ENCODE results near the gene DYNLT4. TPM values are rescaled to one million over a fixed set of nuclear protein-coding genes. Genes with fewer than 3 reads are reported as not detected.
"Not testable (repeated sequence)": the region's sequence is repeated elsewhere in the genome, so short reads cannot be mapped to it uniquely, and the experiment has no call there.

DYNLT4 gene
- total RNA-seq, 1 donor from 2014 or later, result 0.73 TPM

DNA sequence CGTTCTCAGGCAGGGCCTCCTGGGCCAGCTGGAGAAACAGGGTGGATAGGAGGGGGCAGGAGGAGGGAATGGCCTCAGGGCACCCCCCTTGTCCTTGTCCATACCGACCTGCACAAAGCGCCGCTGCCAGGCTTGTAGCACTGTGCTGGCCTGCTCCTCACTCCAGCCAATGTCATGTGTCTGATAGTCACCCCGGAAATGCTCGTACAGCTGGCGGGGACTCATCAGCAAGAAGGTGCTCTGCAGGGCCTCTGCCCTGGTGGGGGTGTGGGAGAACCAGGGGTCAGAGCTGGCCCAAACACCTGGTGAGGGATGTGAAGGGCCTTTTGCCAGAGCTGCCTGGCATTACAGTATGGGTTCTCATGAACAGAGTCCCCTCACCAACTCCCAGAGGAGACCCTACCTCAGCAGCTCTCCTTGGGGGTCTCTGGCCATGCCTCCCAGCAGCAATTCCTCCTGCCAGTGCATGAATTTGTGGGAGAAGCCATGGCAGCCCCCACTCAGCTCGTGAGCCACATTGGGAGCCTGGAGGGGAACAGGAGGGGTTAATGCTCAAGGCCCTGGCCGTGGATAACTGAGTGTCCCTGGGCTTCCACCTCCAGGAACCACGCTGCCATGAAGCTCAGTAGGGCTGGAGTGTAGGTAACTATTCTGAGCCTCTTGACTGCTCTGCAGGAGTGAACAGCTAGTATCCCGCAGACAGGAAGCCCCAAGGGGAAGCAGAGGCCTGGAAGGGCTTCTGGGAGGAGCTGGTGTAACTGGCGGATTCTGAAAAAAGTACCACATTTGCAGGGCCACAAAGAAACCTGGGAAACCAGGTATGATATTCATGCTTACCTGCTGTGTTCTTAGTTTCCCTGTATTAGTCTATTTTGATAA is 22.6 kb upstream of the DYNLT4 start:
- intact Hi-C loops (cut with micrococcal nuclease), result no loop called here

GRCh38 chr1:44828841-44829440 is 21.8 kb upstream of the DYNLT4 start:
- intact Hi-C loops (cut with micrococcal nuclease), result no loop called here

GRCh38 chr1:44828003-44828651 is 21.0 kb upstream of the DYNLT4 start:
- intact Hi-C loops (cut with micrococcal nuclease), result no loop called here

DNA sequence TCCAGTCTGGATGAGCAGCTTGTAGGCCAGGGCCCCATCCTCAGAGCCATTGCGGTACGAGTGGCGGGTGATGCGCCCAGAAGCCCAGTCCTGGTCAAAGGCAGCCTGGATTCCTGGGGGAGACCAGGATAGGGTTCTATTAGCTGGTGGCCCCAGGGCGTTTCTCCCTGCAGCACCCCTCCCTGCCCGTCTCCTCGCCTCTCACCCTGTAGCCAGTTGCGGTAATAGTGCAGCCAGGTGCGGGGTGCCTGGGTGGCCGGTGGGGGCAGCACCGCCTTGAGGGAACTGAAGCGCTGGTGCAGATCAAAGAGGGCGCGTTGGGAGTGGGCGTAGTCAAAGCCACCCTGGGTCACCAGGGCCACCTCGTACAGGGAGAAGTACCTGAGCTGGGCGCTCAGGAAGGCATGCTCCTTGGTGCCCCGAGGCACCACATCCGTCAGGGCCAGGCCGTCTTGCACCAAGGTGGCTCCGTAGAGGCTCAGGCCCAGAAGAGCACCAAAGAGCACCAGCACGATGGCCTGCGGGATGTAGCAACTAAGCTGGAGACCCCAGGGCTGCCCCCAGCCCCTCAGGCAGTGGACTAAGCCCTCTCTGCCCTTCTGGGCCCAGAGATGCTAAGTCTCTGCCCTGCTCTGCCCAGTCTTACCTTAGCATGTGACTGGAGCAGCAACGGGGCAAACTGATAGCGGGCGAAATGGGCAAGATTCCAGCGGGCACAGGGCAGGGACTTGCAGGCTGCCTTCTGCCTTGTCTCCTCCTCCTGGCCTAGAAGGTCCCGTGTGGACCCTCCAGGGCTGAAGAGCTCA is 20.2 kb upstream of the DYNLT4 start:
- intact Hi-C loops (cut with micrococcal nuclease), result no loop called here

GRCh38 chr1:44826375-44827196 is 19.4 kb upstream of the DYNLT4 start:
- intact Hi-C loops (cut with micrococcal nuclease), result no loop called here

GRCh38 chr1:44824392-44824791 is 17.2 kb upstream of the DYNLT4 start:
- intact Hi-C loops (cut with micrococcal nuclease), result not testable (repeated sequence)

DNA sequence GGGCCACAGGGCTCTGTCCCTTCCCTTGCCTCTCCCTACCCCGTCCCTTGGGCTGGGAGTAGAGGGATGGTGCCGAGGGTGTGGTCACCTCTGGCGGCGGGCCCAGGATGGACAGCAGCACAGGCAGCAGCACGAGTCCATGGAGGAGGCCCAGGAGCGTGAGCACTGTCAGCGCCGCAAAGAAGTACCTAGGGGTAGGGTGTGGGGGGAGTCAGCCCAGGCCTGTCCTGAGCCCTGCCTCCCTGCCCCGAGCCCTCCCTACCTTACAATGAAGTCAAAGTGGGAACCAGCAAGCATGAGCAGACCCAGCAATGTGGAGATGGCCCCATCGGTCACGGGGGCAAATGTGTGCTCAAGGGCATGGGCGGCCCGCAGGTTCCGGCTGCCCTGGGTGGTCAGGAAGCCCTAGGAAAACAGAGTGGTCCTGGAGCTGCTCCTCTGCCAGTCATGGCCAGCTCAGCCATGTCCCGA is 15.9 kb upstream of the DYNLT4 start:
- intact Hi-C loops (cut with micrococcal nuclease), result no loop called here

DNA sequence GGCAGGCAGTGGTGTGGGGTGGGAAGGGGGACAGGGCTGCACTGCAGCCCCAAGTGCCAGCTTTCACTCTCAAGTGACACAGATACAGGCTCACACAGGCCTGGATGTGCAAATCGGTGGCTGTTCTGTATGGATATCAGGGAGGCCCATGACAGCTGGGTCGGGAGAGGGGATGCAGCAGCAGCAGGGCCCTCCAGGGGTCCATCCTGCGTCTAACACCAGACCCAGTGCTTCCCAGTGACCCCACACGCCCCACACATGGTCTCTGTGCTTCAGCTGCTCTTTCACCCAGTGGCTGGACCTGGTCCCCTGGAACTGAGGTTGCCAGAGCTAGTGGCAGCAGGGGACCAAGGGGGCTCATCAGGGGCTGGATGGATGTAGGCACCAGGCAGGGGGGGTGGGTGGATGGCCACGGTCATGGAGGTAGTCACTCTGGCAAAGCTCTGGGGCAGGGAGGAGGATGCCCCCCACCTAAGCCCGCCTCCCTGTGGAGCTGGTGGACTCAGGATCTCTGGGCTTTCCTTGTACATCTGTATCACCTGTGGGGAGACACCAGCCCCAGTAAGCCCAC is 15.1 kb upstream of the DYNLT4 start:
- intact Hi-C loops (cut with micrococcal nuclease), result no loop called here

GRCh38 chr1:44821240-44821715 is 14.1 kb upstream of the DYNLT4 start:
- intact Hi-C loops (cut with micrococcal nuclease), result no loop called here

DNA sequence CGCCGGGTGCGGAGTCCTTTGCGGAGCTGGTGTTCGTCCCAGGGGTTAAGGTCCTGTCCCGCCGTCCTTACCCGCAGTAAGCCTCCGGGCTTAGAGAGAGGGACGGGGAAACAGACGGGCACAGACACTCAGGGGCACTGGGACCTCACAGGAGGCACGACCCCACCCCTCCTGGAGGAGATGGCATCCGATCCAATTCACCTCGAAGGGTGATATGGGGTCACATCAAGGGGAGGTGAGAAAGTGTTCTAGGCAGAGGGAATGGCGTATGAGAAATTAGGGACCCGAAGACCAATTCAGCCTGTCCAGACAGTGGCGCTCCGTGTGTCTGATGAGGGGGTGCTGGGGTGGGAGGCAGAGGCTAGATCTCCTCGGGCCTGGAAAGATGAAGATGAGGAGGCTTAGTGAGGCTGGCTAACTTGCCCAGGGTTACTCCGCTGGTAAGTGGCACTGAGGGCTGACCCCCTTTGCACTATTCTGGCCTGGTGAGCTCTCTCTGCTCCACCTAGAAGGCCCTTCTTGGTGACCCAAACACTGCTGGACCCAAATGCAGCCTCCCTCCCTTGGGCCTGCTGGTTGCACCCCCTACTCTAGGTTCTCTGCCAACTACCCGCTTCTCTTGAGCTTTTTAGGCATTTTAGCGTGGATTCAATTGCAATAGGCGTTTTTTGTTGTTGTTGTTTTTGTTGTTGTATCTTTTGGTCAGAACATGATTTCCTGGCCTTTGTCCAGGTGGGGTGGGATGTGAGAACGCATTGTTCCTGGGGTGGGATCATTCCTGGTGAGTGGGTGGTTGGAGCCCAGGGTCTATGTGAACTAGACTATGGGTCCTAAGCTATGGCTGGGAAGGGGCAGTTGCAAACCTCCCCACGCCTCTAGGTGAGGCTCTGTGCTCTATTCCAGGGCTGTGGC is 13.4 kb upstream of the DYNLT4 start:
- intact Hi-C loops (cut with micrococcal nuclease), result loop anchor here (1.0 kb wide), 1 partner anchor 192 kb away; the partner anchor contains the start of gene UROD

- intact Hi-C loops (cut with micrococcal nuclease), result loop anchor here (1.0 to 2.0 kb wide), 5 partner anchors 10 to 193 kb away; partner anchors contain the start of genes PLK3, RNU5D-1 and UROD
These were observed 12.6 kb upstream of the DYNLT4 start for GRCh38 chr1:44819608-44820327.

DNA sequence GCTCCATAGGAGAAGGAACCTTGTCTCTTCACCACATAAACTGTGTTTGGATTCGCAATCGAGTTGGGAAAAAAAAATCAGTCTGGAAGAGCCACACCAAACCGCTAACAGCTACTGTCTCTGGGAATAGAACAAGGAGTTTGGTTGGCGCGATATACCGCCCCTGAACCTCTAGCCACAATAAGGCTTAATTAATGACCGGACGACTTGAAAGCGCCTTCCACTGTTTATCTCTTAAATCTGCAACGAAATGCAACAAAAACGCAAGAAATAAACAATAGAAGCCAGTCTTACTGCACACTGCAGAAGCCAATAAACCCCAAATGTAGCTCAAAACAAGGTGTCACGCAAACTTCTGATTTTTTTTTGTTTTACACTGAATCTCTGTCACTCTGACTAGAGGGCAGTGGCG is 12.1 kb upstream of the DYNLT4 start:
- intact Hi-C loops (cut with micrococcal nuclease), result loop anchor here (1.0 to 2.0 kb wide), 4 partner anchors 10 to 88 kb away; partner anchors contain the start of genes PLK3 and RNU5D-1

DNA sequence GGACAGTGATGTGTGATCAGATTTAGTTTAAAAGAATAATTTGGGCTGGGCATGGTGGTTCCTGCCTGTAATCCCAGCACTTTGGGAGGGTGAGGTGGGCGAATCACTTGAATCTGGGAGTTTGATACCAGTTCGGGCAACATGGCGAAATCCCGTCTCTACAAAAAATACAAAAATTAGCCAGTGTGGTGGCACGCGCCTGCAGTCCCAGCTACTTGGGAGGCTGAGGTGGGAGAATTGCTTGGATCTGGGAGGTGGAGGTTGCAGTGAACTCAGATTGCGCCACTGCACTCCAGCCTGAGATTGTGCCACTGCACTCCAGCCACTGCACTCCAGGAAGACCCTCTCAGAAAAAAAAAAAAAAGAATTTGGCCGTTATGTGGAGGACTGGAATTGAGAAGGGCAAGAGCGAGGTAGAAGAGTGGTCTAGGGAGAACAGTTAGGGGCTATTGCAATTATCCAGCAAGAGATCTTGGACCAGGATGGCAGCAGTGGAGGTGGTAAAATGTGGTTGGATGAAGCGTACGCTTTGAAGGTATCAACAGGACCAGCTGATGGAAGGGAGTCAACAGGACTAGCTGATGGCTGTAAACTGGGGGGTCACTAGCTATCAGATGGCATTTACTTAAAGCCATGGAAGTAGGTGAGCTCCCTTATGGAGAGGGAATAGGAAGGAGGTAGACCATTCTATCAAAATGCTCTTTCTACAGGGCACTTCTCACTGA is 10.8 kb upstream of the DYNLT4 start:
- intact Hi-C loops (cut with micrococcal nuclease), result loop anchor here (2.0 kb wide), 1 partner anchor 17 kb away; the partner anchor contains the start of gene PLK3

DNA sequence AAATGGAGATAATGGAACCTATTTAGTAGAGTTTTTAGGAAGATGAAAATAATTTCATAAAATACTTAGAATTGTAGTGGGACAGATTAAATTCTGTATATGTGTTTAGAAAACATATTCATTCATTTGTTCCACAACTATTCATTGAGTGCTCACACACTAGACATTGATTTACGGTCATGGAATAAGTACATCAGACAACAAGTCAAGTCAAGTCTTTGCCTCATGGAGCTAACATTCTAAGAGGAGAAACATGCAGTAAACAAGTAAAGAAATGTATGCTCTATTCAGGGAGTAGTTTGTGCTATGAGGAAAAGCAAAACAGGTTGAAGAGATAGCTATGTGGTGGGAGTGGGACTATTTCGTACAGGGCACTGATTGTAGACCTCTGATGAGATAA is 10.2 kb upstream of the DYNLT4 start:
- intact Hi-C loops (cut with micrococcal nuclease), result no loop called here

DNA sequence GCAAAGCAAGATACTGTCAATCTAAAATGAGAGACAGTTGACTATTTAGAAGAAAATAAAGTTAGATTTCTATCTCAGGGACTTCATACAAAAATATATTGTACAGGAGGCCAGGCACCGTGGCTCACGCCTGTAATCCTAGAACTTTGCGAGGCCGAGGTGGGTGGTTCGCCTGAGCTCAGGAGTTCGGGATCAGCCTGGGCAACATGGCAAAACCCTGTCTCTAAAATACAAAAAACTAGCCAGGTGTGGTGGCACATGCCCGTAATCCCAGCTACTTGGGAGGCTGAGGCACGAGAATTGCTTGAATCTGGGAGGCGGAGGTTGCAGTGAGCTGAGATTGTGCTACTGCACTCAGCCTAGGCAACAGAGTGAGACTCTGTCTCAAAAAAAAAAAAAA is 8.8 kb upstream of the DYNLT4 start:
- intact Hi-C loops (cut with micrococcal nuclease), result not testable (repeated sequence)

DNA sequence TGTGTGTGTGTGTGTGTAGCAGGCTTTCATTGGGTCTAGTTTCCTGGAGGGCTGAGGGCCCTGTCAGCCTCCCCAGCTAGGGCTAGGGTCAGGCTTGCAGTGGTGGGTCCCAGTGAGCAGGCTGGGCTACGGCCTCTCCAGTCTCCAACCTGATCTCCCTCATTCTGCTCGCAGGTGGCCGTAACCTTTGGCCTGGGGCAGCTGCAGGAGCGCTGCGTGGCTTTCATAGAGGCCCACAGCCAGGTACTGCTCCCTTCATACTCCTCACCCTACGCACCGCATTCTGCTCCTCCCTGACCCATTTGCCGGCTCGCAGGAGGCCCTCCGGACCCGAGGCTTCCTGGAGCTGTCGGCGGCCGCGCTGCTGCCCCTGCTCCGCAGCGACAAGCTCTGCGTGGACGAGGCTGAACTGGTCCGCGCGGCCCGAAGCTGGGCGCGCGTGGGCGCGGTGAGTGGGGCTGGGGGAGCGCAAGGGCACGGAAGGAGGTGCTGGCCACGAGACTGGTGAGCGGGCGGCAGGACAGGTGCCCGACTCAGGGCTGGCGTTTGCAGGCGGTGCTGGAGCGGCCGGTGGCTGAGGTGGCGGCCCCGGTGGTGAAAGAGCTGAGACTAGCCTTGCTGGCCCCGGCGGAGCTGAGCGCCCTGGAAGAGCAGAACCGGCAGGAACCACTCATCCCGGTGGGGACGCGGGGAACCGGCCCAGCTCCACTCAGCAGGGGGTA is 5.8 kb upstream of the DYNLT4 start:
- intact Hi-C loops (cut with micrococcal nuclease), result no loop called here

GRCh38 chr1:44811234-44811633 is 4.1 kb upstream of the DYNLT4 start:
- intact Hi-C loops (cut with micrococcal nuclease), result no loop called here
